ENCODE measurements around the gene HOXC4.

DNA sequence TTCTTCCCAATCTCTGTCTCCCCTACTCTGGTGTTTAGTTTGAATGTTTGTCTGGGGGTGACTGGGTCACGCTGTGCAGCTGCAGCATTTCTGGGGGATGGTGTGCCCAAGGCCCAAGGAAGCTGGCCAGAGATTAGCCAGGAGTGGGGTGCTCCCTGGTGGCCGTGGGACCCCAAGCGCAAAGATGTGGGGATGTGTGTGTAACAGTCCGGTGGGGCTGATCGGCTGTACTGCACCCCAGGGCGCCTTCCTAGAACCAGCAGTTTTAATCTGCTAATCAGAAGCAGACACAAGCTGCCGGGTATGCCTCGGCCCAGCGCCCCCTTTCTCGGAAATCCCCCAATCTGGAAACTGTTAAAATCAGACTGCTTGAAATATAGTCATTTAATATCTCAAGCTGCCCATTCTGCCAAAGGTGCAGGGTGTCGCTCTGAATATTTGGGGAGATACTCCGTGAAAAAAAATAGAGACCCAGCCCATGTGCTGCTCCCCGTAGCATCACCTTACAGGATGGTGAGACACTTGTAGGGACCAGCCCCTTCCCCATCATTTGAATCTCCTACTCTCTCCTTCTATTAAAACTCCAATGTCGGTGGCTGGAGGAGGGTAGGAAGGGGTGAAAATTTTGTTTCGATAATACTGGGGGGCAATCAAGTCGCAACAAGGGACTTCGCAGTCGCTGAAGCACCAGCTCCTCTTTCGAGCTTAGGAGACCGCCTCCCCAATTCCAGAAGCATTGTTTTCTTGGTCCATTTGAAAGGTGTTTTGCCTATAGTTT lies 49.4 kb upstream of the HOXC4 start:
- TF ChIP-seq, protein P1, sequence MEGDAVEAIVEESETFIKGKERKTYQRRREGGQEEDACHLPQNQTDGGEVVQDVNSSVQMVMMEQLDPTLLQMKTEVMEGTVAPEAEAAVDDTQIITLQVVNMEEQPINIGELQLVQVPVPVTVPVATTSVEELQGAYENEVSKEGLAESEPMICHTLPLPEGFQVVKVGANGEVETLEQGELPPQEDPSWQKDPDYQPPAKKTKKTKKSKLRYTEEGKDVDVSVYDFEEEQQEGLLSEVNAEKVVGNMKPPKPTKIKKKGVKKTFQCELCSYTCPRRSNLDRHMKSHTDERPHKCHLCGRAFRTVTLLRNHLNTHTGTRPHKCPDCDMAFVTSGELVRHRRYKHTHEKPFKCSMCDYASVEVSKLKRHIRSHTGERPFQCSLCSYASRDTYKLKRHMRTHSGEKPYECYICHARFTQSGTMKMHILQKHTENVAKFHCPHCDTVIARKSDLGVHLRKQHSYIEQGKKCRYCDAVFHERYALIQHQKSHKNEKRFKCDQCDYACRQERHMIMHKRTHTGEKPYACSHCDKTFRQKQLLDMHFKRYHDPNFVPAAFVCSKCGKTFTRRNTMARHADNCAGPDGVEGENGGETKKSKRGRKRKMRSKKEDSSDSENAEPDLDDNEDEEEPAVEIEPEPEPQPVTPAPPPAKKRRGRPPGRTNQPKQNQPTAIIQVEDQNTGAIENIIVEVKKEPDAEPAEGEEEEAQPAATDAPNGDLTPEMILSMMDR (IDR thresholded peaks at IDR 0.05 in 8 of 11, conservative IDR thresholded peaks at IDR 0.05 in 3 of 11): no peak
- TF ChIP-seq POLR2A (IDR thresholded peaks at IDR 0.05) (no peak), POLR2AphosphoS5 (IDR thresholded peaks at IDR 0.05) (no peak)

Measured in spleen (tissue), 7 donors.